Parathyroid adenoma (tissue), 2 donors: ENCODE results near the gene DISC1.

Experiments
- H2AFZ ChIP-seq: fragments of 300-600 bp; sonication (generic); one replicate; pipeline ENCODE4 v1.7.0; 2017; ENCODE audit warnings: antibody characterized with exemption, mild to moderate bottlenecking
- H3K27ac ChIP-seq: fragments of 300-600 bp; sonication (generic); one replicate; pipeline ENCODE4 v1.7.0; 2017
- H3K27me3 ChIP-seq: fragments of 300-600 bp; sonication (generic); one replicate; pipeline ENCODE4 v1.7.0; 2017; ENCODE audit warnings: low read length; ENCODE audit not compliant: control insufficient read depth, insufficient read depth
- H3K36me3 ChIP-seq: fragments of 300-600 bp; sonication (generic); one replicate; pipeline ENCODE4 v1.7.0; 2017; ENCODE audit warnings: low read length; ENCODE audit not compliant: control insufficient read depth, insufficient read depth
- H3K4me1 ChIP-seq: fragments of 300-600 bp; sonication (generic); one replicate; pipeline ENCODE4 v1.7.0; 2017; ENCODE audit warnings: control low read depth
- H3K4me2 ChIP-seq: fragments of 300-600 bp; sonication (generic); one replicate; pipeline ENCODE4 v1.7.0; 2017; ENCODE audit warnings: low read length
- H3K4me3 ChIP-seq: fragments of 300-600 bp; sonication (generic); one replicate; pipeline ENCODE4 v1.7.0; 2017; ENCODE audit warnings: low read depth, low read length
- H3K79me2 ChIP-seq: fragments of 300-600 bp; sonication (generic); one replicate; pipeline ENCODE4 v1.7.0; 2017; ENCODE audit warnings: control low read depth
- H3K9ac ChIP-seq: fragments of 300-600 bp; sonication (generic); one replicate; pipeline ENCODE4 v1.7.0; 2017; ENCODE audit warnings: mild to moderate bottlenecking
- H3K9me3 ChIP-seq: fragments of 300-600 bp; sonication (generic); one replicate; pipeline ENCODE4 v1.7.0; 2017; ENCODE audit warnings: low read length; ENCODE audit not compliant: control insufficient read depth
- CTCF ChIP-seq: fragments of 300-600 bp; sonication (generic); IDR thresholded peaks from one replicate; pipeline ENCODE4 v1.7.0; 2017; ENCODE audit warnings: antibody characterized with exemption, mild to moderate bottlenecking
- donor health status: primary hyperparathyroidism.

Gene DISC1

GRCh38 chr1:231776010-231776756, 149.6 kb downstream of the DISC1 start:
- Histone ChIP-seq H3K9ac (no peak overlapping the region), H3K4me1 (peaks cover 13% of the 10 kb centered on the region), H3K4me3 (no peak overlapping the region), H3K27ac (peak overlapping the region; percentile 11), H3K9me3 (no peaks in the 10 kb centered on the region), H3K4me2 (no peak overlapping the region), H3K36me3 (no peaks in the 10 kb centered on the region), H3K27me3 (no peaks in the 10 kb centered on the region), H2AFZ (no peak overlapping the region), H3K79me2 (no peaks in the 10 kb centered on the region)
- no peak for TF ChIP-seq CTCF

- no peaks in the 10 kb centered on the region for H3K27me3 ChIP-seq
These were observed 150.1 kb downstream of the DISC1 start for GRCh38 chr1:231776757-231777062.

DNA sequence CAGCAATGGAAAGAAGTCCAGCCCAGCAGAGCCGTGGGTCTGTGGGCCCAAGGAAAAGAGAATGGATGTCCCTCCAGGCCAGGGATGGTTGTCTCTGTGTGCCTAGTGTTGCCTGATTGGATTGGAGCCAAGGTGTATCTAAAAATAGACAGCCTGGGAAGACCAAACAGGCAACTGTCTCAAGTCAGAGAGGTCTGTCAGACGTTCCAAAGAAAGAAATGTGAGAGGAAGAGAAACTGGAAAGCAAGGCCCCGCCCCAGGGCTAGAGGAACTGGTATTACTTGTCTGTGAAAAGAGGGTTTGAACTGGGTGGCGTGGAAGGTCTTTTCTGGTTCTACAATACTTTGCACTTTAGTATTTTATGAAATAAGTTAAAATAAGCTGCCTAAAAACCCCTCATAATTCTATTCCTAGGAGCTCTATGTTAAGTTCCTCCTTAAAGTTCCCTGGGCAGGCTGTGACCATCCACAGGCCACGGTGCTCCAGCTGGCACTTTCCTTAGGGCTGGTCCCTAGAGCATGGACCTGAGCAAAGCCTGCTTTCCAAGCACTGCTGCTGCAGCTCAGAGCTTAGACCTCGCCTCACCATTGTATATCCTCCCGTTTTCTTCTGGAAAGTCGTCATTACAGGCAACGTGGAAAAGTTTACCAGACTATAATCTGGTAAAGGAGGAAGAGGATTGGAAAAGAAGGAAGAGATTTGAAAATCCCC, 151.6 kb downstream of the DISC1 start:
- H2AFZ ChIP-seq, result peak overlapping the region; percentile 53
- no peaks in the 10 kb centered on the region for H3K36me3 ChIP-seq
- H3K27me3 ChIP-seq, result no peaks in the 10 kb centered on the region
- no peaks in the 10 kb centered on the region for H3K9me3 ChIP-seq
- no peaks in the 10 kb centered on the region for H3K79me2 ChIP-seq
- peak overlapping the region; percentile 75 for H3K27ac ChIP-seq
- no peak overlapping the region for H3K9ac ChIP-seq
- H3K4me1 ChIP-seq, result peaks cover 13% of the 10 kb centered on the region
- TF ChIP-seq CTCF, result no peak
- H3K4me3 ChIP-seq, result no peak overlapping the region
- peak overlapping the region; percentile 11 for H3K4me2 ChIP-seq

More at GRCh38 chr1:231776757-231777062, 150.1 kb downstream of the DISC1 start:
- TF ChIP-seq CTCF, result no peak
- Histone ChIP-seq H3K4me3 (no peak overlapping the region), H3K9me3 (no peaks in the 10 kb centered on the region), H3K9ac (no peak overlapping the region), H3K4me1 (peaks cover 13% of the 10 kb centered on the region), H3K4me2 (no peak overlapping the region), H2AFZ (no peak overlapping the region), H3K79me2 (no peaks in the 10 kb centered on the region), H3K36me3 (no peaks in the 10 kb centered on the region), H3K27ac (no peak overlapping the region)

DNA sequence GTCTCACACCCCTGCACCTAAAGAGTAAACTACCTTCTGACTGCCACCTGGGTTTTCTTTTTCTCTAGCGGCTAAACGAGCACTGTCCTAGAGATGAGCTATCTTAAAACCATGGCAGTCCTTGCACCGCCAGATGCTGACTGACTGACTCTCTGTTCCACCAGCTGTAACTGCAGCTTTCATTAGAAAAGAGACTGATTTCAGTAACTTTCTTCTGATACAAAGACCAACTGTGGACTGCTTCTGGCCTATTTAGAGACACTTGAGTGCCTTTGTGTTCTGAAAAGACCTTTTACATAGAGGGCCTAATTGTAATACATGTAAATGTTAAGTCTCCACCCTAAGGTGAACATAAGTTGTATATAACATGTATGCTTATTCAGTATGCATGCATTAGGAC, 152.5 kb downstream of the DISC1 start:
- Histone ChIP-seq H3K36me3 (no peaks in the 10 kb centered on the region), H2AFZ (no peak overlapping the region), H3K4me2 (no peak overlapping the region), H3K4me1 (peaks cover 13% of the 10 kb centered on the region), H3K27ac (peak overlapping the region; percentile 75), H3K79me2 (no peaks in the 10 kb centered on the region), H3K4me3 (no peak overlapping the region), H3K9me3 (no peaks in the 10 kb centered on the region), H3K27me3 (no peaks in the 10 kb centered on the region), H3K9ac (no peak overlapping the region)
- TF ChIP-seq CTCF, result no peak
